HCT116 (cell line): ENCODE measurements around the gene STIMATE.

ENCODE experiments used
- CEBPB ChIP-seq: IDR thresholded peaks from 2 replicates; pipeline ENCODE4 v1.6.1; 2012; ENCODE audit warnings: low read depth
- CTCF ChIP-seq, 3 experiments: fragments of 200-600 bp in 1 of 3; sonication (generic) in 1 of 3; IDR thresholded peaks in 2 of 3; conservative IDR thresholded peaks in 1 of 3; 2 replicates each; pipeline ENCODE4 v1.5.1; 2012 to 2017; ENCODE audit warnings: low read depth in 2 of 3, low read length in 2 of 3, antibody characterized with exemption in 1 of 3, borderline replicate concordance in 1 of 3, control low read depth in 1 of 3, mild to moderate bottlenecking in 1 of 3, mixed read lengths in 1 of 3, mixed run types in 1 of 3, moderate library complexity in 1 of 3; ENCODE audit not compliant: insufficient read depth in 1 of 3
- EZH2 ChIP-seq: fragments of 200-600 bp; sonication (generic); IDR thresholded peaks from 2 replicates; pipeline ENCODE4 v1.6.1; 2017; ENCODE audit warnings: antibody characterized with exemption, mixed run types
- FOSL1 ChIP-seq: IDR thresholded peaks from 2 replicates; pipeline ENCODE4 v1.6.1; 2012; ENCODE audit warnings: low read depth
- JUND ChIP-seq: IDR thresholded peaks from 2 replicates; pipeline ENCODE4 v1.6.1; 2012
- POLR2A ChIP-seq: IDR thresholded peaks from 2 replicates; pipeline ENCODE4 v1.7.0; 2011; ENCODE audit warnings: borderline replicate concordance; ENCODE audit not compliant: insufficient read depth, insufficient read length; ENCODE audit errors: extremely low read depth
- POLR2AphosphoS5 ChIP-seq: IDR thresholded peaks from 2 replicates; pipeline ENCODE4 v1.6.1; 2011; ENCODE audit warnings: mild to moderate bottlenecking, low read depth, low read length, moderate library complexity
- RAD21 ChIP-seq: IDR thresholded peaks from 2 replicates; pipeline ENCODE4 v1.6.1; 2012; ENCODE audit warnings: low read depth, mild to moderate bottlenecking
- SP1 ChIP-seq: IDR thresholded peaks from 2 replicates; pipeline ENCODE4 v1.6.1; 2012; ENCODE audit warnings: low read depth
- SRF ChIP-seq: IDR thresholded peaks from 2 replicates; pipeline ENCODE4 v1.6.1; 2012; ENCODE audit warnings: low read depth
- TCF7L2 ChIP-seq: IDR thresholded peaks from 2 replicates; pipeline ENCODE4 v1.7.0; 2011; ENCODE audit warnings: borderline replicate concordance, inconsistent platforms; ENCODE audit not compliant: insufficient read depth, insufficient read length; ENCODE audit errors: extremely low read depth
- YY1 ChIP-seq: IDR thresholded peaks from 2 replicates; pipeline ENCODE4 v1.6.1; 2011; ENCODE audit warnings: low read length, low read depth, moderate library complexity, mild to moderate bottlenecking; ENCODE audit not compliant: insufficient replicate concordance; ENCODE audit errors: extremely low read depth
- ZNF274 ChIP-seq: fragments of 200-500 bp; sonication (Bioruptor generic); IDR thresholded peaks from 2 replicates; pipeline ENCODE4 v1.6.1; 2014; ENCODE audit warnings: mild to moderate bottlenecking, low read depth, low read length, inconsistent platforms
- TF ChIP-seq, protein P1 (sequence below): IDR thresholded peaks from 2 replicates; pipeline ENCODE4 v1.6.1; 2012; ENCODE audit warnings: low read depth

GRCh38 chr3:52827866-52828376, 69.4 kb downstream of the STIMATE start:
- TF ChIP-seq RAD21 (no peak), CTCF (IDR thresholded peaks at IDR 0.05 in 2 of 3, conservative IDR thresholded peaks at IDR 0.05 in 1 of 3; ENCODE audit: borderline replicate concordance in 1 of 3, insufficient read depth in 1 of 3, low read depth in 2 of 3, low read length in 2 of 3) (no peak), EZH2 (no peak), POLR2A (no peak), POLR2AphosphoS5 (no peak), TCF7L2 (no peak), SRF (no peak), YY1 (no peak), ZNF274 (no peak), CEBPB (no peak), JUND (no peak), FOSL1 (no peak), SP1 (no peak)
- TF ChIP-seq, protein P1, sequence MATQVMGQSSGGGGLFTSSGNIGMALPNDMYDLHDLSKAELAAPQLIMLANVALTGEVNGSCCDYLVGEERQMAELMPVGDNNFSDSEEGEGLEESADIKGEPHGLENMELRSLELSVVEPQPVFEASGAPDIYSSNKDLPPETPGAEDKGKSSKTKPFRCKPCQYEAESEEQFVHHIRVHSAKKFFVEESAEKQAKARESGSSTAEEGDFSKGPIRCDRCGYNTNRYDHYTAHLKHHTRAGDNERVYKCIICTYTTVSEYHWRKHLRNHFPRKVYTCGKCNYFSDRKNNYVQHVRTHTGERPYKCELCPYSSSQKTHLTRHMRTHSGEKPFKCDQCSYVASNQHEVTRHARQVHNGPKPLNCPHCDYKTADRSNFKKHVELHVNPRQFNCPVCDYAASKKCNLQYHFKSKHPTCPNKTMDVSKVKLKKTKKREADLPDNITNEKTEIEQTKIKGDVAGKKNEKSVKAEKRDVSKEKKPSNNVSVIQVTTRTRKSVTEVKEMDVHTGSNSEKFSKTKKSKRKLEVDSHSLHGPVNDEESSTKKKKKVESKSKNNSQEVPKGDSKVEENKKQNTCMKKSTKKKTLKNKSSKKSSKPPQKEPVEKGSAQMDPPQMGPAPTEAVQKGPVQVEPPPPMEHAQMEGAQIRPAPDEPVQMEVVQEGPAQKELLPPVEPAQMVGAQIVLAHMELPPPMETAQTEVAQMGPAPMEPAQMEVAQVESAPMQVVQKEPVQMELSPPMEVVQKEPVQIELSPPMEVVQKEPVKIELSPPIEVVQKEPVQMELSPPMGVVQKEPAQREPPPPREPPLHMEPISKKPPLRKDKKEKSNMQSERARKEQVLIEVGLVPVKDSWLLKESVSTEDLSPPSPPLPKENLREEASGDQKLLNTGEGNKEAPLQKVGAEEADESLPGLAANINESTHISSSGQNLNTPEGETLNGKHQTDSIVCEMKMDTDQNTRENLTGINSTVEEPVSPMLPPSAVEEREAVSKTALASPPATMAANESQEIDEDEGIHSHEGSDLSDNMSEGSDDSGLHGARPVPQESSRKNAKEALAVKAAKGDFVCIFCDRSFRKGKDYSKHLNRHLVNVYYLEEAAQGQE = no peak
